Subcutaneous adipose tissue (tissue), 4 donors: ENCODE measurements around the gene NTSR2. TPM values are rescaled to one million over a fixed set of nuclear protein-coding genes. Genes with fewer than 3 reads are reported as not detected.

Source experiments
- CTCF ChIP-seq: fragments of 450-650 bp; IDR thresholded peaks from one replicate; pipeline ENCODE4 v1.5.1; 2016; ENCODE audit warnings: low read depth, mild to moderate bottlenecking, control low read depth, antibody characterized with exemption, moderate library complexity
- total RNA-seq, 4 donors: library from RNA; depleted of rRNA; stranded (reverse); fragments of >200 nt; gene quantifications; one replicate each; pipeline ENCODE4 v1.1.0, GENCODE V29; 2016

The NTSR2 gene
- total RNA-seq, 4 donors from 2014 or later = 1.1 TPM; not detected in 2

- TF ChIP-seq CTCF = no peak
Measured at GRCh38 chr2:11678306-11678960, 8.4 kb upstream of the NTSR2 start.

- TF ChIP-seq CTCF = no peak
Measured at GRCh38 chr2:11677136-11678055, 7.4 kb upstream of the NTSR2 start.

- no peak for TF ChIP-seq CTCF
Measured at GRCh38 chr2:11676640-11677039, 6.6 kb upstream of the NTSR2 start.

- no peak for TF ChIP-seq CTCF
Measured at GRCh38 chr2:11675423-11676112, 5.6 kb upstream of the NTSR2 start.

- TF ChIP-seq CTCF = no peak
Measured at GRCh38 chr2:11674983-11675382, 5.0 kb upstream of the NTSR2 start.

GRCh38 chr2:11672407-11672806 is 2.4 kb upstream of the NTSR2 start:
- TF ChIP-seq CTCF = no peak
